ENCODE measurements around the gene ERC2. TPM values are rescaled to one million over a fixed set of nuclear protein-coding genes. Genes with fewer than 3 reads are reported as not detected.

Gene ERC2
- total RNA-seq, 1 donor from 2014 or later = 0.65 TPM

GRCh38 chr3:56357266-56357665, 111.0 kb downstream of the ERC2 start:
- Mint-ChIP-seq H3K27ac (ENCODE audit: unreplicated experiment) (no peak overlapping the region), H3K4me1 (ENCODE audit: low read depth) (no peaks in the 10 kb centered on the region), H3K4me3 (ENCODE audit: unreplicated experiment) (no peak overlapping the region), H3K27me3 (ENCODE audit: low read depth) (no peaks in the 10 kb centered on the region), H3K9me3 (ENCODE audit: low read depth) (no peaks in the 10 kb centered on the region), H3K36me3 (ENCODE audit: low read depth) (no peaks in the 10 kb centered on the region)
- TF ChIP-seq CTCF (IDR thresholded peaks at IDR 0.05) = no peak
- DNase-seq (ENCODE audit: low spot score) = no peak

GRCh38 chr3:56356808-56357207, 111.5 kb downstream of the ERC2 start:
- Mint-ChIP-seq H3K4me3 (ENCODE audit: unreplicated experiment) (no peak overlapping the region), H3K27ac (ENCODE audit: unreplicated experiment) (no peak overlapping the region), H3K27me3 (ENCODE audit: low read depth) (peaks cover under 1% of the 10 kb centered on the region), H3K9me3 (ENCODE audit: low read depth) (no peaks in the 10 kb centered on the region), H3K4me1 (ENCODE audit: low read depth) (no peaks in the 10 kb centered on the region), H3K36me3 (ENCODE audit: low read depth) (no peaks in the 10 kb centered on the region)
- no peak for DNase-seq (ENCODE audit: low spot score)
- TF ChIP-seq CTCF (IDR thresholded peaks at IDR 0.05) = no peak

GRCh38 chr3:56355570-56356185, 112.6 kb downstream of the ERC2 start:
- Mint-ChIP-seq H3K27me3 (ENCODE audit: low read depth) (peaks cover 7% of the 10 kb centered on the region), H3K4me3 (ENCODE audit: unreplicated experiment) (no peak overlapping the region), H3K27ac (ENCODE audit: unreplicated experiment) (no peak overlapping the region), H3K36me3 (ENCODE audit: low read depth) (no peaks in the 10 kb centered on the region), H3K9me3 (ENCODE audit: low read depth) (no peaks in the 10 kb centered on the region), H3K4me1 (ENCODE audit: low read depth) (no peaks in the 10 kb centered on the region)
- DNase-seq (ENCODE audit: low spot score) = no peak
- TF ChIP-seq CTCF (IDR thresholded peaks at IDR 0.05) = no peak

GRCh38 chr3:56351537-56351936, 116.7 kb downstream of the ERC2 start:
- no peaks in the 10 kb centered on the region for H3K9me3 Mint-ChIP-seq (ENCODE audit: low read depth)
- H3K27ac Mint-ChIP-seq (ENCODE audit: unreplicated experiment) = no peak overlapping the region
- no peak for TF ChIP-seq CTCF (IDR thresholded peaks at IDR 0.05)
- no peaks in the 10 kb centered on the region for H3K4me1 Mint-ChIP-seq (ENCODE audit: low read depth)
- no peak for DNase-seq (ENCODE audit: low spot score)
- no peaks in the 10 kb centered on the region for H3K36me3 Mint-ChIP-seq (ENCODE audit: low read depth)
- H3K4me3 Mint-ChIP-seq (ENCODE audit: unreplicated experiment) = no peak overlapping the region
- peaks cover 11% of the 10 kb centered on the region for H3K27me3 Mint-ChIP-seq (ENCODE audit: low read depth)

- Mint-ChIP-seq H3K36me3 (ENCODE audit: low read depth) (no peaks in the 10 kb centered on the region), H3K27ac (ENCODE audit: unreplicated experiment) (no peak overlapping the region), H3K4me1 (ENCODE audit: low read depth) (no peaks in the 10 kb centered on the region), H3K4me3 (ENCODE audit: unreplicated experiment) (no peak overlapping the region), H3K27me3 (ENCODE audit: low read depth) (peaks cover 24% of the 10 kb centered on the region), H3K9me3 (ENCODE audit: low read depth) (no peaks in the 10 kb centered on the region)
- DNase-seq (ENCODE audit: low spot score) = no peak
- peak; percentile 48 for TF ChIP-seq CTCF (IDR thresholded peaks at IDR 0.05)
These were observed 120.9 kb downstream of the ERC2 start for GRCh38 chr3:56347219-56347871.

All from chondrocyte (in vitro differentiated cells).